GM19397 (cell line): ENCODE measurements around the gene S100A9.
"Not testable (repeated sequence)": the region's sequence is repeated elsewhere in the genome, so short reads cannot be mapped to it uniquely, and the experiment has no call there.

Experiments
- ATAC-seq: cut with Tn5 transposase; IDR thresholded peaks from one replicate; pipeline ENCODE4 v1.9.1; 2021; ENCODE audit warnings: mild to moderate bottlenecking, moderate library complexity; ENCODE audit not compliant: unreplicated experiment

The S100A9 gene

DNA sequence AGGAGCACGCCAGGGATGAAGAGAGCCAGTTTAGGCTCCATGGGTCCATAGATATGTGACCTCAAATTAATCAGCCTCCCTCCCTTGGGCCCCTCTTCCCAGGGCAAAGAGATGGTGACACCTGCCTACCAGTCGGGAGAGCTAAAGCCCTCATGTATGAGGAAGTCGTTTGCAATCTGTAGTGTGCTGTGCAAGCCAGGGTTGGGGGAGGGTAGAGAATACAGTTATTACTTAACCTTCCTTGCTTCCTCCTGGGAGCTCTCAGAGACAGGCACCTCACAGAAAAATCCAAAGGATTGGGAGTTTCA is 13.0 kb upstream of the S100A9 start:
- ATAC-seq: no peak

DNA sequence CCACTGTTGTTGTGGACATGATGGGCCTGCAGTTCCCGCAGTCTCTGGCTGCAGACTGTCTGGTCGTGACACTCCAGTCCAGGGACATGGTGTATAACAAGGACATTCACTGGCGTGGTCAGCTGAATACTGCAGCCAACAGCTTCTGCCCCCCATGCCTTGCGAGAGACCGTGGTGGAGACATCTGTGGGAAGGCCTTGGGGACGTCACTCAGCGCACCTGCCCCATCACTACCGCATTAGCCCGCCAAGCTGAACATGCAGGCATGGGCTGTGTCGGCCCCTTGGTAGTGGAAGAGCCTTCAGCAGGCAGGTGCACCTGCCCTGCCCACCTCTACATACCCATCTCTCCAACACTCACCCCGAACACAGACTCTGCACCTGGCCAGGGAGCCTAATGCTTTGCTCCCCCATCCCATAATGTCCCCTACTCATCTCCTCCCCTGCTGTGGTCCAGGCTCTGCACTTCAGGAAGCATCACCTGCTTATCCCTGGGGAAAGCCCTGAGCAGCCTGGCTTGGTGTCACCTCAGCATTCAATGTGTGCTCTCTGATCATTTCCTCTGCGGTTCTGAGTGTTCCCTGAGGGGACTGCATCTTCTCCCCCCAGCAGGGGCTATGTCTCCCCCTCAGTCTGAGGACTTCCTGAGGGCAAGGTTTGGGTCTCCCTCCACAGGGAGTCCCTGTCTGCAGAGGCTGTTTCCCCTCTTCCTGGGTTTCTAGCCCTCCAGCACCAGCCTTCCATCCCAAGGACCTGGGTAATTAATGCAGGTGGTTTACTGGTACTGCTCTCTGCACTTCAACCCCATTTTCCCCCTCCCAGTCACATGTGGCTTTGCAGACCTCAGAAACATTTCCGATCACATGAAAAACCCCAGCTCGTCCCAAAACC is 12.2 kb upstream of the S100A9 start:
- no peak for ATAC-seq

DNA sequence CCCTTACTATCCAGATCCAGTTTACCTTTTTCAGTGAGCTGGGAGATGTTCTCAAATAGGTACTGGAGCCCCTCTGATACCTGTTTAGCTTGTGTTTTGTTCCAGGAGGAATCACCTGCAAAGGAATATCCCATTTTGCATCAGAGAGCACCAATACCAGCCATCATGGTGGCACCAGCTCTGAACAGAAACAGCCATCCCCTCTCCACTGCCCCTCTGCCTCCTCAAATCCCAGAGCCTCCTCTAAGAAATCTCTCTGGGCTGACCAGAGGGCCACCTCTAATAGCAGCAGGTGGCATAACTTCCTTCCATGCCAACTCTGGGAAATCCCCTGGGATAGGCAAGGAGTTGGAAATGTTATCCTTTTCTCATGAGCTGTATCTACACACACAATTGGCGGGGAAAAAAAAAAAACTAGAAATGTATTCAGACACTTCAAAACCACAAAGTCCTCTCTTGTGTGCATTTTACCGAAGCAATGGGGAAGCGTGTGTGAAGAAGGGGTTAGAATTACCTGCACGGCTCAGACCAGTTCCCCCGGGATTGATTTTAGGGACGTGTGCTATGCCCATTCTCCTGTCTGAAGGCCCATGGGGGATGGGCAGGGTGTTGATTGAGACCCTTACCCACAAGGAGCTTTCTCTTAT is 11.5 kb upstream of the S100A9 start:
- no peak for ATAC-seq

DNA sequence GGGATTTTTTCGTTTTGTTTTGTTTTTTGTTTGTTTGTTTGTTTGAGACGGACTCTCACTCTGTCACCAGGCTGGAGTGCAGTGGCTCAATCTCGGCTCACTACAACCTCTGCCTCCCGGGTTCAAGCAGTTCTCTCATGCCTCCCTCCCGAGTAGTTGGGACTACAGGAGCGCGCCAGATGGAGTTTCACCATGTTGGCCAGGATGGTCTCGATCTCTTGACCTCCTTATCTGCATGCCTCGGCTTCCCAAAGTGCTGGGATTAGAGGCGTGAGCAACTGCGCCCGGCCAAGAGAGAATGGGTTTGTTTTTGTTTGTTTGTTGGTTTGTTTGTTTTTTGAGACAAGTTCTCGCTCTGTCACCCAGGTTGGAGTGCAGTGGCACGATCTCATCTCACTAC is 10.6 kb upstream of the S100A9 start:
- ATAC-seq: not testable (repeated sequence)

DNA sequence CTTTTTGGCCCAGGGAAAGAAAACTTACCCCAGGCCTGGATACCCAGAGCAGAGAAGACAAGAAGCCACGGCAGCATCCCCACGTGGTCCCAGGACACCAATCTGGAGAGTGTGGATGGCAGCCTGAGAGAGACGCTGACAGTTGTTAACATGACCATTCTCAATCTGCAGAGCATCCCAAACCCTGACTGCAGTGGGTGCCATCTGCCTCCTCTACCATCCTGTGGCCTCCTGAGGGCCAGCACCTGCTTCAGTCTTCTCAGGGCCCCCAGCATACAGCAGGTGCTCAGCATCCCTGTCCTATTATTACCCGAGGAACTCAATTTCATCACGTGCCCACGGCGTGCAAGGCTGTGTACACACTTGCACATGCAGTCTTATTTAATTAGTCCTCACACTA is 9.8 kb upstream of the S100A9 start:
- no peak for ATAC-seq

DNA sequence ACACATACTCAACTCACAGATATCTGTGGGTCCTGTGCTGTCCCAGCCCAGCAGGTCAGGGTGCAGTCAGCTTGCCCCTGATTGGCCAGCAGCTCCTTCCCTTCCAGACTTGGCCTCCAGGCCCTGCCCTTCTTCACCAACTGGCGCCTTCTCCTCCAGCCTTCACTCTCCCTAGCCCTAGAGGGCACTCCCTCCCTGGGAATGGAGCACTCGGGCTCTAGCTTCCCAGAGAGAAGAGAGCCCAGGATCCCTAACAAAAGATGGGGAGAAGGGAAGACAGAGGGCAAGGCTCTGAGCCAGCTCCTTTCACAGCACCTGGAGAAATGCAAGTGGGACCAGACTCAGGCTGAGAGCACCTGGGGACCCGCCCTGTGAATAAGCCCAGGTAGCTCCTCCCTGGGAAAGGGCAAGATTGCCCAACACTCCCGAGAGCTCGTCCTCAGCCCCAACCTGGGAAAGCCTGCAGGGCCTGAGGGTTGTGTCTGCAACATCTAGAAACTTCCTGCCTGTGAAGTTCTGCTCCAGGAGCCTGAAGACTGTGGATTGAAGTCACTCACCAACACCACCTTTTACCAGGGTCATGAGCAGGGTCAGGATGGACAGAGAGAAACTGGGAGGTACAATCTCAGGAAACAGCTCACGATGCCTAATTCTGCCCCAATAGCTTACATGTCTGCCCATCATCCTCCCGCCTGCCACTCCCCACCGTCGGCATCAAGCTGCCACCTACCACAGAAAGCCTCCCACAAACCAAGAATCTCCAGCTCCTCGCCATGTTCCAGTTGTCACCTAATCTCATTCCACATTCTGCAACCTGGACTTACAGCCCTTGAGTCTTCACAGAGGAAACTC is 8.9 kb upstream of the S100A9 start, which contains the start of gene PGLYRP4:
Gene PGLYRP4 (minus strand): TSS at position 331 of the 852 bp plus-strand sequence. CDS start 909 bp downstream, outside the sequence.
- no peak for ATAC-seq

DNA sequence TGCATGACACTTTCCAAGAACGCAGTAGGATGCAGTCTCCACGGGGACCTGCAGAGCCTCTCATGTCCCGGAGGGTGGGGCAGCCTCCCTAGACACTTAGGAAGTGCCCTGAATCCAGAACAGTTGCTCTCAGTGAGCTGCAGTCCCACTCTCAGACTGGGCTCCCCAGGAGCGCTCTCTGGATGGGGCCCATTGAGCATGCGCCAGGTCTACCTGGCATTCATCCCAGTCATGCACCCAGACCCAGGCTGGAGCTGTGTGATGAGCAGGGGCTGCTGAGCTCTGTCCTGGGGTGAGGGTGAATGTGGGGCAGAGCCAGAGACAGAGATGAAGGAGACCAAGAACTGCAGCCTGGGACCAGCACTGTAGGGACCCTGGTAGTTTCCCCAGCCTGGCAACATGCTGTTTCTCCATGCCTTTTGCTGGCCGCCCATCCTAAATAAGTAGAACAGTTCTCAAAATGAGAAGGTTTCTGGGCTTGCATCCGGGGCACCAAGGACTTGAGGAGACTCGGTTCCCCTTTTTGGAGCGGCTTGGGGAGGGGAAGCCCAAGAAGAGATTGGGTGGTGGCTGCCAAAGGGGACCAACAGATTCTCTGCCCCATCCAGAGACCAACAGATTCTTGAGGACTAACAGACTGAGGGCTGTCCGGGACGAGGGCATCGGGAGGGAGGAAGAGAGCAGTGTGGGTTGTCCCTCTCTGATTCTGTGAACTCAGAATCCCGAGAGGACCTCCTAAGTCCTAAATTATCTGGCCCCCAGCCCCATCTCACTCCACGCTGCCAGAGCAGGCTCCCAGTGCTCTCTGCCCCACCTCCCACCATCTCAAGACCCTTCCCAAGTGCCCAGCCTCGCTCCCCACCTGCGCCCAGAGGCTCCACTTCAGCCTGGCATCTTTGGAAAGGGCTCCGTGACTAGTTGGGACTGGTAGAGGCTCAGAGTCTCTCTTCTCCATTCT is 8.0 kb upstream of the S100A9 start:
- ATAC-seq: no peak

DNA sequence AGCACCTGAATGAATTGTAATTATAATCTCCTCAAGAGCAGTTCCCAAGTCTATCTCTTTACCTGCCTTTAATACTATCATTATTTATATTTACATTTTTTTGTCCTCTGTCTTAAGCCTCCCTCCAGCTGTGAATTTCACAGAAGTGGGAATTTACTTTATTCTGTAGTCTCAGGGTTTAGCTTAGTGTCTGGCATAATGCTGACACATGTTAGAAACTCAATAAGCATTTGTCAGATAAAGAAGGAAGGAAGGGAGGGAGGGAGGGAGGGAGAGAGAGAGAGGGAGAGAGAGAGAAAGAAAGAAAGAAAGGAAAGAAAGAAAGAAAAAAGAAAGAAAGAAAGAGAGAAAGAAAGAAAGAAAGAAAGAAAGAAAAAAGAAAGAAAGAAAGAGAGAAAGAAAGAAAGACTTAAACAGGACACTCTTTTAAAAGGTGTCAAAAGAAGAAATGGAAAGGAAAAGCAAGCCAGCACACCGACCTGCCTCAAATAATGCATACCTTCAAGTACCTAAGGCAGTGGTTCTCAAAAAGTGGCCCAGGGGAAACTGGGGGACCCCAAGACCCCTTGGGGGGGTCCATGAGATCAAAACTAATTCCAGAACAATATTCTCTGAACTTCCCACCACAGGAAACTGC is 7.2 kb upstream of the S100A9 start:
- ATAC-seq: no peak

DNA sequence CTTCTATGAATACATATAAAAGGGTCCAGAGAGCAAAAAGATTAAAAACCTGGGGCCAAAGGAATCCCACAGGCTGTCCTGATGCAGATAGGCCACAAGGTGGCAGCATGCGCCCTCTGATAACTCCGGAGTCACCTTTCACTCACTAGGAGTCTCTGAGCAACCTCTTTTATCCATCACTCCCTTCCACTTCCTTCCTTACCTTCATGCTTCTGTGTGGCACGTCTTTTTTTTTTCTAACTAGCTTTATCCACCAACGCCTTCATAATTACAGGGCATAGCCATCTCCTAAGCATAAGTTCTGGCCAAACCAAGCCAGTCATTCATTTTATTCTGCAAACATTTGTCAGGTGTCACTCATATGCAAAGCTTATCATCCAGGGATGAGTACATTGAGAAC is 5.1 kb upstream of the S100A9 start:
- ATAC-seq: no peak

DNA sequence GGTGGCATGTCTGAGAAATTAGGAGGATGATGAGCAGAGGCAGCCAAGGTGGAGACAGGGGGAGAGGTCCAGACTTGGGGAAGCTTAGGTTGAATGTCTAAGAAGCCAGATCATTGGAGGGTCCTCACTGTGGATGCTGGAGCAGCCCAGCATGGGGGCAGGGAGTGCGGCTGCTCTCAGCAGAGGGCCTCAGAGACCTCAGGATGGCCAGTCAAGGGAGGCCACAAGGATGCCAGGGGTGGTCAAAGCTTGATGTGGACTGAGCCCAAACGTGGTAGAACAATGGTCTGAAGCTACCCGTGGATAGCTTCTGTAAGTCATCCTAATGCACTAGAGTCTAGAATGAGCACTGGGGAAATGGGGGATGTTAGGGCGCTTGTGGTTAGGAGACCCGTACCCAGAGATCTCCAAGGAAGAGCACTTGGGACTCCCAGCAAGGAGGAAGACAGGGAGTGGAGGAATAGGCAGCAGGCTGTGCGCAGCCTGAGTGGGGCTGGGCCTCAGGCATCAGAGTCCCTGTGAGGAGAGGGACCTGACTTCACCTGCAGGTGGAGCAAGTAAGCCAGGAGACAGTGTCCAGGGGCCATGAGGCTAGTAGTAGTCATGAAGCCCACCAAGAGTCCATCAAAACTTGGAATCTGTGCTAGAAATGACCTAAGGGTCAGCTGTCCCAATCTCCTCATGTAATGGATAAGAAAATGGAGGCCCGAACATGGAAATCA is 4.3 kb upstream of the S100A9 start:
- ATAC-seq: no peak

DNA sequence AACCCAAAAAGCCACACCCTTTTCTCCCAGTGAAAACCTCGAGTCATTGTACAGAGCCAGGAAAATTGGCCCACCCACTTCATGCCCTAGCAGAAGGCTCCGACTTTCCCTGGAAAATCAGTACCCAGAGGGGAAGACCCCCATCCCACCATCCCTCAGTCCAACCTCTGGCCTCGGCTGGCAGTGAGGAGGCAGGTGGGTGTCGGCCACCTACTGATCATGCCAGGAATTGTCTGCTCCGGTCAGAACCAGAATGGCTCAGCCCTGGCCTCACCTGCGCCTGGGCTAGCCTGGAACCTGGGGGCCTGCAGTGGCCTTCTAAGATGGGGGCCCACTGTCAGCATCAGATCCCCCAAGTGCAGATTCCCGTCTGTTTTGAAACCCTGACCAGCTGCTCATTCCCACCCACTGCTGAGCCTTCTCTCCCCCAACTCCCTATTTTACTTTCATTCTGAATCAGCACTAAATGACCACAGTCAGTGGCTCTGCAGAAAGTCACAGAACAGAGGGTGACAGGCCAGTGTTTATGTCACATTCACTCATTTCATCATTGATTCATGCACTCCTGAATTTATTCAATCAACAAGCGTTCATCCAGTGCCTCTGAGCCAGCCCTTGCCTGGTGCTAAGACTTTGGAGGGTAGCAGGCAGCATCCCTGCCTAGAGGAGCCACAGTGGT is 3.0 kb upstream of the S100A9 start:
- no peak for ATAC-seq

DNA sequence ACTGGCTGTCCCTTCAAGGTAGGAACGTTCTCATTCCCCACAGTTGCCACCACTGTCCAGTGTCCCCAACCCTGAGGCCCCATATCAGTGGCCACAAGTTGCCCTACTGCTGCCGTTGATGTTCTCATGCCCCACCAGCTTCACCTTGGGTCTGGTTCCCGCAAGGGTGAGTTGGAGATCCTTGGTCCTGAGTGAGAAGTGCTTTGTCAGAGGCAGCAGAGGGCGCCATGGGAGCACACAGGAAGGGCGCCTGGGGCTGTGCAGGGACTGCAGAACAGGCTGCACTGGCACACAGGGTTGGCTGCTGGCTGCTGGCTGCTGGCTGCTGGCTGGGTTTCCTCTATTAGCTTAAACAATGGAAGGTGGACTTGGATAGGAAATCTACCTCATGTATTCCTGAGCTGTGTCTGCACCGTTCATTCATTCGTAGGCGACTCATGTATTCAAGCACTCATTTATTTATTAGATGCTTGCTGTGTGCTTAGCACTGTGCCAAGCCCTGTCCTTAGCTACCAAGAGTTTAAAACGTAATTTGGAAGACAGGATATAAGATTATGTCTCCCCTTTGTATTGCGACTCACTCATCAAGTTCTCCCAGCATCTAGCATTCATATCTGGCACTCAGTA is 2.1 kb upstream of the S100A9 start:
- no peak for ATAC-seq

DNA sequence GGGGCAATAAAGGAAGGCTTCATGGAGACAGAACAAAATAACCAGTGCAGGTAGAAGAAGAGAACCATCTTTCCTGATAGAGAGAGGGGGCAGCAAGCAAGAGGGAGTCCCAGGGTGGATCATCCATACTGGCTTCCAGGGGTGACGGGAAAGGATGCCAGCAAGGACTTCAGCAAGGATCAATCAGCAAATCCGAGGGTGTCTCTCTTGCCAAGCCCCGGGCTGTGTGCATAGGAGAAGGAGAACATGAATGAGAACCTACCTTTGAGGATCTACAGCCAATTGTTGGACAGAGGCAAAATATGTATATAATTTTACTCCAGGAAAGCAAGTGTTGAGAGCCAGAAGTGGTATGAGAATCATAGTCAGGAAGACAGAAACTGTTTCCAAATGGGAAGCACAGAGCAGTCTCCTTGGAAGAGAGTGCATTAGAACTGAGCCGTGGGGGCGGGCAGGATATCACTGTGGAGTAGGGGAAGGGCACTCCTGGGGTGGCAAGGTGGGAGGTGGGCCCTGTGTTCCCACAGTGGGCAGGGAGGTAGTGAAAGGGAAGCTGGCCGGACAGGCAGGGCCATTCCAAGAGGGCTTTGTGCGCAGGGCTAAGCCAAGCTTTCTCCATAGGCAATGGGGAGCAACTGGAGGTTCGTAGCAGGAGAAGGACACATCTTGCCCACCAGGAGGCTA is 1.1 kb upstream of the S100A9 start:
- ATAC-seq: no peak

DNA sequence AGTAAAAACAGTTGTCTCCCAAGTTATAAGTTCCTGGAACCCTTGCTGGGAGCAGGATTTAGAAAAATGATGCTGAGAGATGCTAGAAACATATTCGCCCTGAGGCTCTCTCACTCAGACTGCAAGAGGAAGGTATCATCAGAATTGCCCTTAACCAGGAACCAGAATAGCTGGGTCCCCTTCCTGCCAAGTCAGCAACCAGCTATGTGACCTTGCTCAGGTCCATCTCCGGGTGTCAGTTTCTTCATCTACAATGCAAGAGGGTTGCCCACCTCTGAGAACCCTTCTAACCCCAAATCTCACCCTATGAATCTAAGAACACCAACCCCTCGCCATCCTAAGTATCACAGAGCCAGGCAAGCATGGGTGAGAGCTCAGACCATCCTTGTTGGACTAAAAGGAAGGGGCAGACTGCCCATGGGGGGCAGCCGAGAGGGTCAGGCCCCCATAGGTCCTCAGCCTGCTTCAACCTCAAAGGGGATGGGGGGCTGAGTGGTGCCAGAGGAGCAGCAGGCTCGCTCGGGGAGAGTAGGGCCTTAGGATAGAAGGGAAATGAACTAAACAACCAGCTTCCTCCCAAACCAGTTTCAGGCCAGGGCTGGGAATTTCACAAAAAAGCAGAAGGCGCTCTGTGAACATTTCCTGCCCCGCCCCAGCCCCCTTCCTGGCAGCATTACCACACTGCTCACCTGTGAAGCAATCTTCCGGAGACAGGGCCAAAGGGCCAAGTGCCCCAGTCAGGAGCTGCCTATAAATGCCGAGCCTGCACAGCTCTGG is 390 bp upstream of the S100A9 start:
- no peak for ATAC-seq

DNA sequence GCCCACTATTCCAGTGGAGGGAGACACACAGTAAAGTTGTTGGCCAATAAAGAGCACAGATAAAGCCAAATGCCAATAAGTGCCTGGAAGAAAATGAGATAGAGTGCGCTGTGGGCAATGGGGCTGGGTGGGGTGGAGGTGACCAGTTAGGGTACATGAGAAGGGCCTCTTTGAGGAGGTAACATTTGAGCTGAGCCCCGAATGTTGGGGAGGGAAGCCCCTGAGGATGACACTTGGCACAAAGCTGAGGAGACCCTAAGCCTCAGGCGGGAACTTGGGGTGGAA is 979 bp downstream of the S100A9 start:
- no peak for ATAC-seq

DNA sequence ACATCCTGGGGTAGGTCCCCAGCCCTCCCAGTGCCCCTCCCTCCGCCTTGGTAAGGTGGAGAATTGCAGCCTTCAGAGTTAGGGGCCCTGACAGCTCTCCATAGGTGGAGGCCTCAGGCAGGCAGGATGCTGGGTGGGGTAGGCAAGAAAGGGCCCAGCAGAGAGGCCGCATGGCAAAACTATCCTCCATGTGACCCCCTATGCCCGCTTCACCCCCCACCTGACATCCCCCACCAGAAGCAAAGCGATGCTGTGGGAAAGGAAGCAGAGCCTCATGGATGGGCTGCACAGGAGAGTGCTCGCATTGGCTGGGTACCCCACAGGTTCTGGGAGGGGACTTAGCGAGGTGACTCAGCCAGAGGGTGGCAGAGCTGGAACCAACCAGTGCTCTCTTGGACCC is 1.6 kb downstream of the S100A9 start:
- ATAC-seq: no peak

DNA sequence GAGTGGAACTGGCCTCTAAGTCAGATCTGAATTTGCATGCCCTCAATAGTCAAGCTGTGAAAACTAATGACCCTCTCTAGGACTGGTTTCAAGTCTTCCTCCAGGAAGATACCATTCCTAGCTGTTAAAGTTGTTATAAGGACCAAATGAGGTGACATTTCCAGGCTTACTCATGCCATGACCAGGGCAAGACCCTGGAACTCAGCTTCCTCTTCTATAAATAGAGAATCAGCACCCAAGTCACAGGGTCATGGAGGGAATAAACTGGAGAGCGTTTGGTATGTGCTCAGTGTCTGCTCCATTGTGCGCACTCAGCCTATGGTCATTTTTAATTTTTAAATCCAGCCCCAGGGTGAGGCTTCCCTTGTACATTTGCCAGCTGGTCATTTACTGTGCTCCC is 2.5 kb downstream of the S100A9 start:
- ATAC-seq: no peak
